Upper lobe of left lung (tissue), 4 donors: ENCODE data around the gene RIMBP2.

Source experiments
- EP300 ChIP-seq, 4 donors: sonication (generic); formaldehyde crosslinking; IDR thresholded peaks; one replicate each; pipeline ENCODE4 v1.5.1; 2017; ENCODE audit warnings: antibody characterized with exemption in 4 of 4, control low read depth in 2 of 4
- POLR2A ChIP-seq, 4 donors: fragments of 450-650 bp; IDR thresholded peaks; one replicate each; pipeline ENCODE4 v1.5.1; 2016 to 2017; ENCODE audit warnings: antibody characterized with exemption in 4 of 4, mild to moderate bottlenecking in 2 of 4
- POLR2AphosphoS5 ChIP-seq, 2 donors: sonication (generic); formaldehyde crosslinking; IDR thresholded peaks; one replicate each; pipeline ENCODE4 v1.5.1; 2017; ENCODE audit warnings: antibody characterized with exemption in 2 of 2
- TF ChIP-seq, protein P1 (sequence below), 6 experiments: fragments of 450-650 bp in 4 of 6; fragments of 200-600 bp in 2 of 6; sonication (generic) in 2 of 6; IDR thresholded peaks; one replicate each; pipeline ENCODE4 v1.5.1; 2016 to 2019; ENCODE audit warnings: antibody characterized with exemption in 6 of 6

DNA sequence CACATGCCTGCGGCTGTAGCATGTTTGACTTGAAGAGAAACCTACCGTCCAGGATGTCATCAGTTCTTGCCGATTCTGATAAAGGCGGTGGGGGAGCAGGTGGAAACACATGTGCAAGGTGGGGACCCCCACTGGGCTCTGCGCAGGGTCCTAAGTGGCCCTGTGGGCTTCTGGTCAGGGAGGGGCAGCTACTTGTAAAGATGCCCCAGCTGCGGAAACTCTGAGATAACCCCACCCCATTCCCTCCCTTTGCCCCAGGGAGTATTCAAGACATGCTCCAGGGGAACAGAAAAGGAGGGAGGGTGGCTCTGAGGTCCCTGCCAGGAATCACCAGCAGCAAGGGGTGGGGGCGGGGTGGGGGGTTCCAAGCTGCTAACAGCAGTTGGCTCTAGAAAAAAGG lies 310.8 kb downstream of the RIMBP2 start:
- TF ChIP-seq POLR2A (IDR thresholded peaks at IDR 0.05) (no peak), EP300 (IDR thresholded peaks at IDR 0.05) (no peak), POLR2AphosphoS5 (IDR thresholded peaks at IDR 0.05) (no peak)
- TF ChIP-seq, protein P1, sequence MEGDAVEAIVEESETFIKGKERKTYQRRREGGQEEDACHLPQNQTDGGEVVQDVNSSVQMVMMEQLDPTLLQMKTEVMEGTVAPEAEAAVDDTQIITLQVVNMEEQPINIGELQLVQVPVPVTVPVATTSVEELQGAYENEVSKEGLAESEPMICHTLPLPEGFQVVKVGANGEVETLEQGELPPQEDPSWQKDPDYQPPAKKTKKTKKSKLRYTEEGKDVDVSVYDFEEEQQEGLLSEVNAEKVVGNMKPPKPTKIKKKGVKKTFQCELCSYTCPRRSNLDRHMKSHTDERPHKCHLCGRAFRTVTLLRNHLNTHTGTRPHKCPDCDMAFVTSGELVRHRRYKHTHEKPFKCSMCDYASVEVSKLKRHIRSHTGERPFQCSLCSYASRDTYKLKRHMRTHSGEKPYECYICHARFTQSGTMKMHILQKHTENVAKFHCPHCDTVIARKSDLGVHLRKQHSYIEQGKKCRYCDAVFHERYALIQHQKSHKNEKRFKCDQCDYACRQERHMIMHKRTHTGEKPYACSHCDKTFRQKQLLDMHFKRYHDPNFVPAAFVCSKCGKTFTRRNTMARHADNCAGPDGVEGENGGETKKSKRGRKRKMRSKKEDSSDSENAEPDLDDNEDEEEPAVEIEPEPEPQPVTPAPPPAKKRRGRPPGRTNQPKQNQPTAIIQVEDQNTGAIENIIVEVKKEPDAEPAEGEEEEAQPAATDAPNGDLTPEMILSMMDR (IDR thresholded peaks at IDR 0.05): no peak
